GM12878 (cell line): ENCODE results near the gene SRMS. TPM values are rescaled to one million over a fixed set of nuclear protein-coding genes. Genes with fewer than 3 reads are reported as not detected.

Source experiments
- ATAC-seq: fragments of 200-7000 bp; cut with Tn5 transposase; 3 replicates; pipeline ENCODE4 v1.9.1; 2020; ENCODE audit warnings: mild to moderate bottlenecking, moderate library complexity
- BruUV-seq: library from RNA; stranded (reverse); fragments of 400-500 nt; replicated peaks from 2 replicates; lab custom pipeline; 2021; lab: Mats Ljungman, UMichigan
- CTCF ChIA-PET: fragments of 300-600 bp; sonication (Branson Sonifier 250); formaldehyde crosslinking; extraction: SDS; loops from one replicate; lab custom pipeline; 2021; ENCODE audit warnings: inconsistent platforms; lab: Yijun Ruan, JAX
- POLR2A ChIA-PET: fragments of 350-600 bp; formaldehyde crosslinking; extraction: SDS; loops from one replicate; lab custom pipeline; 2021; ENCODE audit warnings: inconsistent platforms; lab: Charles Lee
- RAD21 ChIA-PET: fragments of 300-600 bp; sonication (Branson Sonifier 250); formaldehyde crosslinking; loops from one replicate; lab custom pipeline; 2023; ENCODE audit warnings: antibody characterized with exemption; ENCODE audit not compliant: unreplicated experiment; lab: Charles Lee
- SMC1A ChIA-PET: fragments of 300-600 bp; sonication (Branson Sonifier 250); formaldehyde crosslinking; loops from one replicate; lab custom pipeline; 2023; ENCODE audit not compliant: unreplicated experiment, uncharacterized antibody; lab: Charles Lee
- DNase-seq: peaks from one replicate; pipeline ENCODE4 v3.0.0-alpha.2; 2011; ENCODE audit warnings: low read depth, low spot score
- FAIRE-seq: peaks from 3 replicates; lab custom pipeline; 2011; peaks lifted over from hg19 to GRCh38; lab: Jason Lieb, UNC
- H2AFZ ChIP-seq: 2 replicates; pipeline ENCODE4 v1.6.0; 2011; ENCODE audit warnings: low read depth, low read length, control low read depth; ENCODE audit not compliant: control insufficient read depth
- H3K27ac ChIP-seq: 2 replicates; pipeline ENCODE4 v1.5.1; 2011; ENCODE audit warnings: control low read depth; ENCODE audit not compliant: control insufficient read depth, insufficient read depth
- H3K27me3 ChIP-seq, 2 experiments: replicated peaks in 1 of 2; 2 replicates each; pipeline versions ENCODE4 v1.6.0 to v1.6.1; 2011; ENCODE audit warnings: low read length in 1 of 2; ENCODE audit not compliant: control insufficient read depth in 2 of 2, insufficient read depth in 2 of 2
- H3K36me3 ChIP-seq, 2 experiments: 2 replicates each; pipeline ENCODE4 v1.5.1; 2011; ENCODE audit warnings: low read length in 1 of 2; ENCODE audit not compliant: control insufficient read depth in 2 of 2, insufficient read depth in 2 of 2
- H3K4me1 ChIP-seq: 2 replicates; pipeline ENCODE4 v1.6.1; 2011; ENCODE audit warnings: mild to moderate bottlenecking, low read length, moderate library complexity, mixed read lengths; ENCODE audit not compliant: control insufficient read depth, insufficient read depth
- H3K4me2 ChIP-seq: 2 replicates; pipeline ENCODE4 v1.6.0; 2011; ENCODE audit warnings: control low read depth; ENCODE audit not compliant: control insufficient read depth, insufficient read depth
- H3K4me3 ChIP-seq: fragments of 200-600 bp; sonication (generic); 2 replicates; pipeline ENCODE4 v1.5.1; 2016
- H3K79me2 ChIP-seq: 2 replicates; pipeline ENCODE4 v1.6.0; 2011; ENCODE audit warnings: low read length; ENCODE audit not compliant: control insufficient read depth, insufficient read depth
- H3K9ac ChIP-seq: 2 replicates; pipeline ENCODE4 v1.8.0; 2011; ENCODE audit warnings: low read length, control low read depth, mixed read lengths; ENCODE audit not compliant: control insufficient read depth, insufficient read depth
- H3K9me3 ChIP-seq: replicated peaks from 3 replicates; pipeline ENCODE4 v1.5.1; 2011; ENCODE audit warnings: mild to moderate bottlenecking, low read length; ENCODE audit not compliant: control insufficient read depth, insufficient read depth
- H4K20me1 ChIP-seq: 2 replicates; pipeline ENCODE4 v1.6.0; 2011; ENCODE audit not compliant: control insufficient read depth, insufficient read depth
- ESRRA ChIP-seq: IDR thresholded peaks from 2 replicates; pipeline ENCODE4 v1.6.1; 2012; ENCODE audit warnings: mild to moderate bottlenecking, low read length, improper control_type of control experiment
- FOS ChIP-seq: IDR thresholded peaks from 3 replicates; pipeline ENCODE4 v1.6.1; 2011; ENCODE audit warnings: borderline replicate concordance; ENCODE audit not compliant: insufficient read length; ENCODE audit errors: extremely low read depth
- MAX ChIP-seq: IDR thresholded peaks from 2 replicates; pipeline ENCODE4 v1.6.1; 2012; ENCODE audit warnings: low read depth, low read length, improper control_type of control experiment
- NFIC ChIP-seq: IDR thresholded peaks from 2 replicates; pipeline ENCODE4 v1.6.1; 2012; ENCODE audit warnings: low read depth, mild to moderate bottlenecking, inconsistent platforms, low read length, moderate library complexity
- SMARCA5 ChIP-seq: fragments of 450-650 bp; IDR thresholded peaks from 2 replicates; pipeline ENCODE4 v1.6.1; 2017; ENCODE audit warnings: mild to moderate bottlenecking
- SMC3 ChIP-seq: IDR thresholded peaks from 2 replicates; pipeline ENCODE4 v1.6.1; 2011; ENCODE audit warnings: low read length, improper control_type of control experiment, borderline replicate concordance
- TARDBP ChIP-seq: IDR thresholded peaks from 2 replicates; pipeline ENCODE4 v1.6.1; 2016; ENCODE audit warnings: borderline replicate concordance
- TCF3 ChIP-seq: IDR thresholded peaks from 2 replicates; pipeline ENCODE4 v1.6.1; 2012; ENCODE audit warnings: low read depth, mild to moderate bottlenecking, low read length, borderline replicate concordance; ENCODE audit not compliant: insufficient read depth
- ZNF217 ChIP-seq: fragments of 450-650 bp; IDR thresholded peaks from 2 replicates; pipeline ENCODE4 v1.6.1; 2017; ENCODE audit warnings: antibody characterized with exemption, mild to moderate bottlenecking
- WGBS: methylation state at CpG from one replicate; pipeline ENCODE4 v1.1.6; 2016; ENCODE audit warnings: low lambda C conversion rate; ENCODE audit not compliant: insufficient replicate concordance, insufficient coverage; ENCODE audit errors: missing lambda C conversion rate; 5-methylcytosine and 5-hydroxymethylcytosine counted together
- in situ Hi-C: fragments of 300-500 bp; cut with MboI; formaldehyde crosslinking; loops from 9 replicates; pipeline ENCODE4 v1.14.3; 2018; ENCODE audit warnings: mixed read lengths
- intact Hi-C: fragments of 100-400 bp; cut with micrococcal nuclease; formaldehyde crosslinking; loops from one replicate; pipeline ENCODE4 v1.14.2; 2022; ENCODE audit not compliant: unreplicated experiment
- polyA plus RNA-seq, 11 experiments: library from polyadenylated mRNA; depleted of rRNA in 4 of 11; unstranded in 6 of 11; stranded (reverse) in 5 of 11; fragments of >200 nt; fragmentation: Nextera tagmentation in 4 of 11; fragmentation: Illumina TruSeq in 1 of 11; extraction: Ambion mirVana in 4 of 11; extraction: Trizol in 1 of 11; gene quantifications; 1 replicate in 1 of 11; 2 replicates in 10 of 11; pipeline versions ENCODE4 v1.2.1 to v1.2.3, GENCODE V29; 2011 to 2016; ENCODE audit warnings: inconsistent platforms in 2 of 11, missing spikeins in 2 of 11, low read depth in 1 of 11
- total RNA-seq, 4 experiments: library from RNA; depleted of rRNA in 3 of 4; stranded (reverse); fragments of >200 nt in 3 of 4; fragmentation: Illumina TruSeq in 1 of 4; extraction: Trizol in 1 of 4; gene quantifications; 2 replicates each; pipeline versions ENCODE4 v1.2.1 to v1.2.3, GENCODE V29; 2013 to 2021
- TF ChIP-seq, protein P1 (sequence below): fragments of 450-650 bp; IDR thresholded peaks from 2 replicates; pipeline ENCODE4 v1.6.1; 2017; ENCODE audit warnings: mild to moderate bottlenecking
- TF ChIP-seq, protein P2 (sequence below): fragments of 450-650 bp; IDR thresholded peaks from 2 replicates; pipeline ENCODE4 v1.6.1; 2014; ENCODE audit warnings: mild to moderate bottlenecking
- TF ChIP-seq, protein P3 (sequence below): fragments of 450-650 bp; IDR thresholded peaks from 2 replicates; pipeline ENCODE4 v1.6.1; 2016; ENCODE audit warnings: mild to moderate bottlenecking
- TF ChIP-seq, protein P4 (sequence below): fragments of 450-650 bp; formaldehyde crosslinking; IDR thresholded peaks from 2 replicates; pipeline ENCODE4 v1.4.0; 2022; ENCODE audit warnings: mild to moderate bottlenecking, moderate library complexity

SRMS gene
- total and polyA plus RNA-seq, 10 of the 15 experiments (the other 5 are each of a cell fraction or from before 2014, with no cell fraction given) = not detected

- Histone ChIP-seq H3K9me3 (no peaks in the 10 kb centered on the region), H3K4me1 (no peaks in the 10 kb centered on the region), H3K9ac (no peak overlapping the region), H3K27ac (no peak overlapping the region), H4K20me1 (no peaks in the 10 kb centered on the region), H3K4me2 (no peak overlapping the region), H3K4me3 (no peak overlapping the region), H3K27me3 (no peaks in the 10 kb centered on the region), H3K79me2 (no peaks in the 10 kb centered on the region), H3K36me3 (peaks cover 4 to 8% of the 10 kb centered on the region in 2 experiments; a peak in 3 of 4 replicates), H2AFZ (no peak overlapping the region)
- in situ Hi-C loops = no loop called here
- FAIRE-seq (no peak), DNase-seq (no peak), ATAC-seq (no peak)
- ChIA-PET CTCF (no interaction called here), SMC1A (no interaction called here), RAD21 (no interaction called here), POLR2A (no interaction called here)
- 88% methylated on average over 10 of the region's 10 CpGs for WGBS
- no TSS peak for BruUV-seq
- no peak for TF ChIP-seq TCF3
- TF ChIP-seq TARDBP = no peak
- TF ChIP-seq SMC3 = no peak
- TF ChIP-seq, protein P1, sequence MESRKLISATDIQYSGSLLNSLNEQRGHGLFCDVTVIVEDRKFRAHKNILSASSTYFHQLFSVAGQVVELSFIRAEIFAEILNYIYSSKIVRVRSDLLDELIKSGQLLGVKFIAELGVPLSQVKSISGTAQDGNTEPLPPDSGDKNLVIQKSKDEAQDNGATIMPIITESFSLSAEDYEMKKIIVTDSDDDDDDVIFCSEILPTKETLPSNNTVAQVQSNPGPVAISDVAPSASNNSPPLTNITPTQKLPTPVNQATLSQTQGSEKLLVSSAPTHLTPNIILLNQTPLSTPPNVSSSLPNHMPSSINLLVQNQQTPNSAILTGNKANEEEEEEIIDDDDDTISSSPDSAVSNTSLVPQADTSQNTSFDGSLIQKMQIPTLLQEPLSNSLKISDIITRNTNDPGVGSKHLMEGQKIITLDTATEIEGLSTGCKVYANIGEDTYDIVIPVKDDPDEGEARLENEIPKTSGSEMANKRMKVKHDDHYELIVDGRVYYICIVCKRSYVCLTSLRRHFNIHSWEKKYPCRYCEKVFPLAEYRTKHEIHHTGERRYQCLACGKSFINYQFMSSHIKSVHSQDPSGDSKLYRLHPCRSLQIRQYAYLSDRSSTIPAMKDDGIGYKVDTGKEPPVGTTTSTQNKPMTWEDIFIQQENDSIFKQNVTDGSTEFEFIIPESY = no peak
- TF ChIP-seq, protein P2, sequence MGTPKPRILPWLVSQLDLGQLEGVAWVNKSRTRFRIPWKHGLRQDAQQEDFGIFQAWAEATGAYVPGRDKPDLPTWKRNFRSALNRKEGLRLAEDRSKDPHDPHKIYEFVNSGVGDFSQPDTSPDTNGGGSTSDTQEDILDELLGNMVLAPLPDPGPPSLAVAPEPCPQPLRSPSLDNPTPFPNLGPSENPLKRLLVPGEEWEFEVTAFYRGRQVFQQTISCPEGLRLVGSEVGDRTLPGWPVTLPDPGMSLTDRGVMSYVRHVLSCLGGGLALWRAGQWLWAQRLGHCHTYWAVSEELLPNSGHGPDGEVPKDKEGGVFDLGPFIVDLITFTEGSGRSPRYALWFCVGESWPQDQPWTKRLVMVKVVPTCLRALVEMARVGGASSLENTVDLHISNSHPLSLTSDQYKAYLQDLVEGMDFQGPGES = no peak
- TF ChIP-seq, protein P3, sequence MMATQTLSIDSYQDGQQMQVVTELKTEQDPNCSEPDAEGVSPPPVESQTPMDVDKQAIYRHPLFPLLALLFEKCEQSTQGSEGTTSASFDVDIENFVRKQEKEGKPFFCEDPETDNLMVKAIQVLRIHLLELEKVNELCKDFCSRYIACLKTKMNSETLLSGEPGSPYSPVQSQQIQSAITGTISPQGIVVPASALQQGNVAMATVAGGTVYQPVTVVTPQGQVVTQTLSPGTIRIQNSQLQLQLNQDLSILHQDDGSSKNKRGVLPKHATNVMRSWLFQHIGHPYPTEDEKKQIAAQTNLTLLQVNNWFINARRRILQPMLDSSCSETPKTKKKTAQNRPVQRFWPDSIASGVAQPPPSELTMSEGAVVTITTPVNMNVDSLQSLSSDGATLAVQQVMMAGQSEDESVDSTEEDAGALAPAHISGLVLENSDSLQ = no peak
- no peak for TF ChIP-seq SMARCA5
- TF ChIP-seq MAX = no peak
- TF ChIP-seq, protein P4, sequence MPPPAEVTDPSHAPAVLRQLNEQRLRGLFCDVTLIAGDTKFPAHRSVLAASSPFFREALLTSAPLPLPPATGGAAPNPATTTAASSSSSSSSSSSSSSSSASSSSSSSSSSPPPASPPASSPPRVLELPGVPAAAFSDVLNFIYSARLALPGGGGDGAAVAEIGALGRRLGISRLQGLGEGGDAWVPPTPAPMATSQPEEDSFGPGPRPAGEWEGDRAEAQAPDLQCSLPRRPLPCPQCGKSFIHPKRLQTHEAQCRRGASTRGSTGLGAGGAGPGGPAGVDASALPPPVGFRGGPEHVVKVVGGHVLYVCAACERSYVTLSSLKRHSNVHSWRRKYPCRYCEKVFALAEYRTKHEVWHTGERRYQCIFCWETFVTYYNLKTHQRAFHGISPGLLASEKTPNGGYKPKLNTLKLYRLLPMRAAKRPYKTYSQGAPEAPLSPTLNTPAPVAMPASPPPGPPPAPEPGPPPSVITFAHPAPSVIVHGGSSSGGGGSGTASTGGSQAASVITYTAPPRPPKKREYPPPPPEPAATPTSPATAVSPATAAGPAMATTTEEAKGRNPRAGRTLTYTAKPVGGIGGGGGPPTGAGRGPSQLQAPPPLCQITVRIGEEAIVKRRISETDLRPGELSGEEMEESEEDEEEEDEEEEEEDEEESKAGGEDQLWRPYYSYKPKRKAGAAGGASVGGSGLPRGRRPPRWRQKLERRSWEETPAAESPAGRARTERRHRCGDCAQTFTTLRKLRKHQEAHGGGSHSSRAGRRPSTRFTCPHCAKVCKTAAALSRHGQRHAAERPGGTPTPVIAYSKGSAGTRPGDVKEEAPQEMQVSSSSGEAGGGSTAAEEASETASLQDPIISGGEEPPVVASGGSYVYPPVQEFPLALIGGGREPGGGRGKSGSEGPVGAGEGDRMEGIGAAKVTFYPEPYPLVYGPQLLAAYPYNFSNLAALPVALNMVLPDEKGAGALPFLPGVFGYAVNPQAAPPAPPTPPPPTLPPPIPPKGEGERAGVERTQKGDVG (CRISPR knock-in tag) = no peak
- TF ChIP-seq FOS = no peak
- no peak for TF ChIP-seq NFIC
- TF ChIP-seq ESRRA = no peak
- no peak for TF ChIP-seq ZNF217
- intact Hi-C loops = no loop called here
Observed at GRCh38 chr20:63594043-63594561, 46.6 kb upstream of the SRMS start.
